Lung (tissue), 12 donors: Measurements from ENCODE around the gene NR6A1. TPM values are rescaled to one million over a fixed set of nuclear protein-coding genes. Genes with fewer than 3 reads are reported as not detected.
A peak's percentile ranks its signal among the peaks of the same experiment; 100 is the strongest.

Experiments used
- ATAC-seq: fragments of 200-7000 bp; cut with Tn5 transposase; one replicate; pipeline ENCODE4 v1.9.1; 2020; ENCODE audit warnings: moderate number of reproducible peaks; ENCODE audit not compliant: insufficient read depth, low FRiP score
- DNase-seq, 3 donors: peaks; one replicate each; pipeline ENCODE4 v3.0.0-alpha.2; 2013 to 2017
- H3K27ac ChIP-seq, 2 donors: one replicate each; pipeline ENCODE4 v1.5.1; 2013; ENCODE audit warnings: mild to moderate bottlenecking in 2 of 2, moderate library complexity in 2 of 2, control low read depth in 1 of 2, inconsistent platforms in 1 of 2, low read depth in 1 of 2, low read length in 1 of 2
- H3K27me3 ChIP-seq, 3 donors: one replicate each; pipeline ENCODE4 v1.5.1; 2013; ENCODE audit warnings: low read length in 2 of 3; ENCODE audit not compliant: control insufficient read depth in 3 of 3, insufficient read depth in 3 of 3
- H3K36me3 ChIP-seq, 4 donors: one replicate each; pipeline ENCODE4 v1.5.1; 2013; ENCODE audit warnings: low read length in 4 of 4, mild to moderate bottlenecking in 1 of 4, moderate library complexity in 1 of 4; ENCODE audit not compliant: control insufficient read depth in 4 of 4, insufficient read depth in 4 of 4
- H3K4me1 ChIP-seq, 5 donors: one replicate each; pipeline ENCODE4 v1.5.1; 2013; ENCODE audit warnings: low read length in 5 of 5, mild to moderate bottlenecking in 2 of 5, moderate library complexity in 1 of 5; ENCODE audit not compliant: control insufficient read depth in 5 of 5, insufficient read depth in 5 of 5
- H3K4me3 ChIP-seq: one replicate; pipeline ENCODE4 v1.5.1; 2013; ENCODE audit warnings: mild to moderate bottlenecking, control low read depth, moderate library complexity
- H3K9ac ChIP-seq, 2 donors: one replicate each; pipeline ENCODE4 v1.5.1; 2013; ENCODE audit warnings: low read length in 2 of 2, control low read depth in 1 of 2; ENCODE audit not compliant: insufficient read depth in 1 of 2
- H3K9me3 ChIP-seq, 4 donors: one replicate each; pipeline ENCODE4 v1.5.1; 2013; ENCODE audit warnings: low read length in 3 of 4, mild to moderate bottlenecking in 1 of 4, moderate library complexity in 1 of 4; ENCODE audit not compliant: control insufficient read depth in 4 of 4, insufficient read depth in 3 of 4
- WGBS, 2 donors: extraction: QIAGEN DNeasy Blood & Tissue Kit; methylation state at CpG; one replicate each; pipeline ENCODE4 v1.1.7; 2013; 5-methylcytosine and 5-hydroxymethylcytosine counted together
- polyA plus RNA-seq, 2 donors: library from polyadenylated mRNA; stranded (reverse); fragments of 200-250 nt; gene quantifications; one replicate each; pipeline ENCODE4 v1.2.1, GENCODE V29; 2013
- total RNA-seq, 2 donors: library from RNA; depleted of rRNA in 1 of 2; stranded (reverse); fragments of >200 nt in 1 of 2; gene quantifications; one replicate each; pipeline ENCODE4 v1.2.1, GENCODE V29; 2014 to 2021
- TF ChIP-seq, protein P1 (sequence below): IDR thresholded peaks from 2 replicates; pipeline ENCODE4 v1.5.1; 2012; ENCODE audit warnings: mild to moderate bottlenecking; ENCODE audit errors: control extremely low read depth, extremely low read depth
- donor health status: control.
- donor health status: control.
- donor health status: Bipolar disorder and iron deficiency.
- donor health status: healthy.
- donor health status: DM: yes; HTN: yes; CAD: no.

Gene NR6A1
- total and polyA plus RNA-seq, 4 donors, result 0.94 to 4.0 (median 2.4) TPM

DNA sequence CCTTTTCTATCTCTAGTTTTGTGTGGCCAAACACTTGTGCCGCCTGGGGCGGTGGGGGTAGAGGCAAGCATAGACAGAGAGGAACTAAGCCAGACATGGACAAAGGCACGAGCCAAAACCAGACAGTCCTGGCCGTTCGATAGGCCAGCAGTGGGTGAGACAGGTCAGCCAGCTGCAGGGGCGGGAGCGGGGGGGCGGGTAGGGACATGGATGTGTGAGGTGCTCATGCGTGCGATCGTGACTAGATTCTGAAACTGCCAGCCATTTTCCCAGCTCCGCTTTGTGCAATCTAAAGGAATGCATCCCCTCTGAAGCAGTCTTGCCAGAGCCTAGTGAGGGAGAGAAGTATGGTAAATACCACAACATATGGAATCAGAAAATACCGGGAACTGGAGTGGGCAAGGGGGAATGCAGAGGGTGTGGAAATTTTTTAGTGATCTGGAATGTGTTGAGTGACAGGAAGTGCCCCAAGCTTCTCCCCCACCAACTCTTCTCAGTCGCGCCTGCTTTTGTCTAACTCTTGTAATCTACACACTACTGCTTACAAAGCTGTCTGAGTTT is 111.9 kb downstream of the NR6A1 start:
- ATAC-seq (peak; percentile 80), DNase-seq (peak; percentile 90 to 94 (median 91))
- peak overlapping the region; percentile 89 to 97 for H3K27ac ChIP-seq
- H3K36me3 ChIP-seq, result no peaks in the 10 kb centered on the region
- no peaks in the 10 kb centered on the region for H3K9me3 ChIP-seq
- H3K4me1 ChIP-seq, result peaks cover 0 to 40% (median 3%) of the 10 kb centered on the region in 5 donors
- peak overlapping the region; percentile 92 to 99 for H3K9ac ChIP-seq
- WGBS, 2 donors, result 0 to 1% methylated on average over 15 of the region's 15 CpGs
- TF ChIP-seq, protein P1, sequence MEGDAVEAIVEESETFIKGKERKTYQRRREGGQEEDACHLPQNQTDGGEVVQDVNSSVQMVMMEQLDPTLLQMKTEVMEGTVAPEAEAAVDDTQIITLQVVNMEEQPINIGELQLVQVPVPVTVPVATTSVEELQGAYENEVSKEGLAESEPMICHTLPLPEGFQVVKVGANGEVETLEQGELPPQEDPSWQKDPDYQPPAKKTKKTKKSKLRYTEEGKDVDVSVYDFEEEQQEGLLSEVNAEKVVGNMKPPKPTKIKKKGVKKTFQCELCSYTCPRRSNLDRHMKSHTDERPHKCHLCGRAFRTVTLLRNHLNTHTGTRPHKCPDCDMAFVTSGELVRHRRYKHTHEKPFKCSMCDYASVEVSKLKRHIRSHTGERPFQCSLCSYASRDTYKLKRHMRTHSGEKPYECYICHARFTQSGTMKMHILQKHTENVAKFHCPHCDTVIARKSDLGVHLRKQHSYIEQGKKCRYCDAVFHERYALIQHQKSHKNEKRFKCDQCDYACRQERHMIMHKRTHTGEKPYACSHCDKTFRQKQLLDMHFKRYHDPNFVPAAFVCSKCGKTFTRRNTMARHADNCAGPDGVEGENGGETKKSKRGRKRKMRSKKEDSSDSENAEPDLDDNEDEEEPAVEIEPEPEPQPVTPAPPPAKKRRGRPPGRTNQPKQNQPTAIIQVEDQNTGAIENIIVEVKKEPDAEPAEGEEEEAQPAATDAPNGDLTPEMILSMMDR, result no peak
- H3K27me3 ChIP-seq, result no peaks in the 10 kb centered on the region
- H3K4me3 ChIP-seq, result peak overlapping the region; percentile 50

DNA sequence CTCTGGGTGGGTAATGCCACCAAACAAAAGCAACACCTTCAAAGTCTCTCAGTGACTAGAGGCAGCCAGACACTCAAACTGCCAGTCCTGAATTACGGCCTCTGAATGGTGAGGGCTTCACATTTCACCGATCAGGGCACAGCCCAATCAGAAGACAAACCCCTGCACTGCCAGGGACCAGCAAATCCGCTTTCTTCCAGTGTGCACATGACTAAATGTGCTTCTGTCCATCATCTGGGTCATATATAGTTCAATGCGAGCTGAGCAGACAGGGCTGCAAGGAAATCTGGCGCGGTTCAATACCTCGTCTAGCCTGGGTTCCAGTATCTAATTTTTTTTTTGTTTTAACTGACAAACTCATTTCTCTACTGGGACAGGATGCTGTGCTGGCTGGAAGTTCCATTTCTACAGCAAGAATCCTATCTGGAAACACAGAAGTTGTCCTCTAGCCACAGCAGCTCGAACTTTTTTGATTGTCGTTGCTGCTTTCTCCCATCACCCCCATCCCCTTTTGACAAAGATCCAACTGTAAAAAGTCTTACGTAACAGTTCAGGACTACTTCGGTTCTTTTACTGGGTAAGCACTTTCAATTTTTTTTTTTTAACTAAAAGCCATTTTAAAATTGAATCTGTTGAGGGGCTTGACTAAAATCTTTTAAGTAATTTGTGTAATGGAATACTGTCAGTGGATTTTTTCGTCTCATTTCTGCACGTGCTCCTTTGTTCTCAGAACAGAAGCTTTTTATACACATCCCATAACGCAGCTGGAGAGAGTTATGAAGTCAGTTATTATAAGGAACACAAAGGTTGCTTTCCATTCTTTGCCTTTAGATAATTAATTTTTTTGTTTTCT is 112.7 kb downstream of the NR6A1 start:
- no peak overlapping the region for H3K4me3 ChIP-seq
- H3K27ac ChIP-seq, result peak overlapping the region; percentile 79 to 89
- ATAC-seq (peak; percentile 88), DNase-seq (peak; percentile 92 to 99 (median 98))
- 0 to 3% methylated on average over 14 of the region's 14 CpGs for WGBS, 2 donors
- TF ChIP-seq, protein P1, result no peak
- H3K27me3 ChIP-seq, result no peaks in the 10 kb centered on the region
- H3K36me3 ChIP-seq, result no peaks in the 10 kb centered on the region
- no peaks in the 10 kb centered on the region for H3K9me3 ChIP-seq
- H3K4me1 ChIP-seq, result peaks cover 0 to 37% (median 3%) of the 10 kb centered on the region in 5 donors
- peak overlapping the region; percentile 92 to 99 for H3K9ac ChIP-seq

DNA sequence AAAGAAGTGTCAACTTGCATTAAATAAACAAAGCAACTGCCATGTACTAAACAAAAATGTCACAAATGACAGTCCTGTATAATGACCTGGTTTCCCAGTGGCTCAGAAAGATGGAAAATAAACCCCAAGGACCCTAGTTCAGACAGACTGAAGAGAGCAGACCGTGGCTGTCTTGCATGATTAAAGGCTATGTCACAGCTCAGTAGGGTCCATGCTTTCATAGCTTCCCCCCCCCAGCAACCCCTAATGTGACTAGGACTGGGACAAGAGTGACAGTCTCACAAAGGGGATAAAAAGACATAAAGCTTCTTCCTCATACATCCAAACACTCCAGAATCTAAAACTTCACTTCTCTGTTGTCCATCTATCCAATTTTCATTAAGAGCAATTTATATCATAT is 113.6 kb downstream of the NR6A1 start:
- Histone ChIP-seq H3K4me3 (no peak overlapping the region), H3K27ac (peak overlapping the region; percentile 45 to 62), H3K9ac (no peak overlapping the region), H3K27me3 (no peaks in the 10 kb centered on the region), H3K4me1 (peaks cover 0 to 29% (median 3%) of the 10 kb centered on the region in 5 donors), H3K9me3 (no peaks in the 10 kb centered on the region), H3K36me3 (no peaks in the 10 kb centered on the region)
- TF ChIP-seq, protein P1, result no peak
- ATAC-seq (no peak), DNase-seq (peak in 1 of 3 donors; percentile 23)
- 40 to 69% methylated on average over 1 of the region's 1 CpG for WGBS, 2 donors
